GM19397 (cell line): ENCODE measurements around the gene PABPN1L.

Experiments used
- ATAC-seq: cut with Tn5 transposase; IDR thresholded peaks from one replicate; pipeline ENCODE4 v1.9.1; 2021; ENCODE audit warnings: mild to moderate bottlenecking, moderate library complexity; ENCODE audit not compliant: unreplicated experiment

The PABPN1L gene

DNA sequence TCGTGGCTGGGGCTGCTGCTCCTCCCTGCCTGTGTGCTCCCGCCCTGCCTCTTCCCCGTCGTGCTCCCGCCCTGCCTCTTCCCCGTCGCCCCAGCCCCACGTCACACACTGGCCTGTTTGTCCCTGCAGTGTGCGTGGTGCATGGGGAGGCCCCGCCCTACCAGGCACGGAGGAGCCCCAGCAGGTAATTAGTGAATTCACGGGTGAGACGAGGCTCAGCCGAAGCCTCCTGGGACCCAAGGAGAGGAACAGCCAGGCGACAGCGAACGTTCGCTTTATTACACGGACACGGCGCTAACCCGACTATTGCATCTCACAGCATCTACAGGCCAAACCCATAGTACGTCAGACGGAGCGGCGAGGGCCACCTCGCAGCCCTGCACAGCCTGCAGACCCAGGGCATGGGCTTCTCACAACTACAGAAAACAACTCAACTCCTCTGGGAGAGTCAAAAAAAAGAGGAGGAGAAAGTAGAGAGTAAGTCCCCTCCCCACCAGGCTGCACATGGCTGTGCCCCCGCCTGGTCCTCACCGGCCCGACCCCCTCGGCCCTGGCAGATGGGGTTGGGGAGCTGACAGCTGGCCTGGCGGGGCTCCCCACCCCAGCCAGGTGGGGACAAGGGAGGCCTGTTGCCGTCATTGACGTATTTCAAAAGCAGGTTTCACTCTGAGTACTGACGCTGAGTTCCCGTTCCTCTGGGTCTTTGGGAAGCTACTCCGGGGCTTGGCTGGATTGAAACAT, 4.3 kb upstream of the PABPN1L start:
- no peak for ATAC-seq

DNA sequence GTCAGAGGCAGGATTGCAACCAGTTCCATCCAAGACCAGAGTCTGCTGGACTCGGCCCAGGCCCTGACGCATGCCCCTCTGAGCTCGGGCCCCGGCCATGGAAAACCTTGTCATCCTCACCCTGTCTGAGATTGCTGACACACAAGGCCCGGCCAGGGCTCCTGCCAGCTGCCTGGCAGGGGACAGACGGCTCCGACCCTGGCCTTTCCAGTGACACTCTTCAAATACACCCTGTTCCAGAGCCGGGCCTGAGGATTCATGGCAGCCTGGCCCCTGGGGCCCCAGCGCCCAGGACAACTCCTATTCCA, 3.2 kb upstream of the PABPN1L start:
- ATAC-seq: no peak

DNA sequence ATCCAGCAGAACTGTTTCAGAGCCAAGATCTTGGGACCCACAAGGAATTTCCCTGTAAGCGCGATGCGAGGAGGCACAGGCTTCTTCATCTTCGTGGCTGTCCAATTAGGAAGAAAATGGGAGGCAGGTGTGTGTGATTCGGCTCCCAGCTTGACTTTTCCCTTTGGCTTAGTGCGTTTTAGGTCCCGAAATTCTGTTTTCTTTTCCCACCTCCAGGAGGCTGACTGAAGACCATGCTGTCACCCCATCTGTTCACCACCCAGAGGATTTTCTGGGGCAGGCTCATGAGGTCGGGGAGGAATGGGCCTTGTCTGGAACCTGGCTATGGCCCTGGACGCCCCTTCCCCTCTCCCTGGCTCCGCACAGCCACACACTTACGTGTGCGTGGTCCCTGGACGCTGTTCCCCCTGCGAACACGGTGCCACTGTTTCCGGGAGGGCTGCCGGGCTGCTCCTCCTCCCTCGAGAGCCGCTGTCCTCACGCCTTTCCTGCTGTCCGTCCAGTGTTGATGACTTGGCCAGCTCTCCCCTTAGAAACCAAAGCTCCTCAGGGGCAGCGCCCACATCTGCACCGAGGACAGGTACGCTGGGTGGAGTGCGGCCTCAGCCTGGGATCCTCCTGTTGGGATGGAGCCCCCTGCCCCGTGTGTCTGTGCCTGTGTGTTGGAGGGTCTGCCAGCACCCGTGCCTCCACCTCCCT, 2.7 kb upstream of the PABPN1L start:
- no peak for ATAC-seq

DNA sequence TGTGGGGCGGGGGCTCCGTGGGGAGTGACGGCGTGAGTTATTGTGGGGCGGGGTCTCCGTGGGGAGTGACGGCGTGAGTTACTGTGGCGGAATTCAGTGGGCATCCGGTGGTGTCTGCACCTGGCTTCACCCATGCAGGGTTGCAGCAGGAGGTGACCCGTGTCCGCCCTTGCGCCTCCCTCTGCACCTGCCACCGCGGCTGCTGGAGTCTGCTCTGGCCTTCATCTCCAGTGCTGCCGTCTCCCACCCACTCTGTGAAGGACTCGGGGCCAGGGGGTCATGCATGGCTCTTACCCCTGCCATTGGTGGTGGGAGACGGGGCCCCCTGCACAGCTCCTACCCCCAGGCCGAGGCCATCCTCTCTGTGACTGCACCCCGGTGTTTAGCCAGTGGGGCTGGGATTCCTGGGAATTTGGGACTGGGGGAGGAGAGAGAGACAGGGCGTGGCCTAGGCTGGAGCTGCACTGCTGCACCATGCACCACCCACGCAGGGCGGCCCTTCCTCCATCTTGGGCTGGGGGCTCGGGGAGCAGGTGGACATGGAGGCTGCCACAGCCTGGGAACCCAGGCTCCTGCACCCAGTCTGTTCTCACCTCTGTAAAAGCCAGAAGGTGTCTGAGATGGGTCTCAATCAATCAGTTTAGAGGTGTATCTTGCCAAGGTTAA, 1.3 kb upstream of the PABPN1L start:
- ATAC-seq: no peak

DNA sequence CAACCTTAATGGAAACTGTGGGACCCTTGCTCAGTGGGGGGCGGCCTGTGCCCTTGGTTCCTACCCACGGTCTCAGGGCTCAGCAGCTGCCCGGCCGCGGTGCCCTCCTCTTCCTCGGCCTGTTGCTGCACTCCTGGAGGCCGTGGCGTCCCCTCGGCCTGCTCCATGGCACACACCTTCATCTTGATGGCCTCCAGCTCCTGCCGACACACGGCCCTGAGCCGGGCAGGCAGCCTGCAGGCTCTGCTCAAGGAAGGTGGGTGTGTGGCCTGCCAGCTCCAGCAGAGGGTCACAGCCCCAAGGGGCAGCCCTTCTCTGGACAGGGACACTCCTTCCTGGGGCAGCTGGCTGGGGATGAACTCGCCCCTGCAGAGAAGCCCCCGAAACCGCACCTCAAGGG, 718 bp downstream of the PABPN1L start:
- no peak for ATAC-seq

DNA sequence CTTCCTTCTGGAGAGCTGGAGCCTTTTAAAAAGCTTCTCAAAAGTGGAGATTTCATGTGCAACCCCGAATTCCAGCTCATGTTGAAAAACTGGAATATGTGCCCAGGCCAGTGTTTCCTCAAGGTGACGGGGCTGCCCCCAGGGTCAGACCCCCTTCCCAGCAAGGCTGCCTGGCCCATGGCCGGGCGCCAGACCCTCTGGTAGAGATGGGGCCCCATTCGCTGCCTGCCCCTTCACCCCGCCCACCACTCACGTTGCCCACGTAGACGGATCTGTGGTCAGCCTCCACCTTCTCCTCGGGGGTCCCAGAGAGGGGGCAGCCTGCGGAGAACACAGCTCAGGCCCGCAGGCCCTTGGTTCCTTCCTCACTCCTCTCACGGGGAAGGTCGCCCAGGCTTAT, 1.1 kb downstream of the PABPN1L start:
- no peak for ATAC-seq

DNA sequence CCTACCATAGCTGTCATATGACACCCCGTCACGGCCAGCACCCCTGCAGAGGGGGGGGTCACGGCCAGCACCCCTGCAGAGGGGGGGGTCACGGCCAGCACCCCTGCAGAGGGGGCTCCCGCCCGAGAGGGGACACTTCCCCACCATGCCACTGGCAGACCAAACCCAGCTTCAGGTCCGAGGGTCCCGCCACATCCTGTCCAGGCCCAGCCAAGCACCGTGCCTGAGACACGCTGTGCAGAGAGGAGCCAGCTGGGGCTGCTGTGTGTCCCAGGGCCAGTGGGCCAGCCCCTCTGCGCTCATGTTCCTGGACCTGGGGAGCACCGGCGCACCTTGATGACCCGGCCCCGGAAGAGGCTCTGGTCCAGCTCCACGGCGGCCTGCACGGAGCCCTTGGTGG, 1.9 kb downstream of the PABPN1L start:
- ATAC-seq: no peak

DNA sequence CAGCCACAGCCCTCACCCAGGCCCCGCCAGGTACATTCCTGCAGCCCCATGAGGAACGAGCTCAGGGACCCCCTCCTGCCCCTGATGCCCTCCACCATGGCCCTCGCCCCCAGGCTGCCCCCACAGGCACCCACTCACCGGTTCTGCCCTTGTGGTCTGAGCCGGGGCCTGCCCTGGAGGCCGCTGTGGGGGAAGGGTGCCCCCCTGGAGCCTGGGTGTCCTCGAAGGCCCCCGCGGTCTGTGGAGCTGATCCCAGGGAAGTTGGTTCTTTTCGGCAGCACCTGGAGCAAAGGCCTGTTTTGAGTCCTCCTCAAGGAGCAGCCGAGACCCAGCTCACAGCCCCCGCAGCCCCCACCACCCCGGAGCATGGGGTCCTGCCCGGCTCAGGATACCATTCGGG, 2.4 kb downstream of the PABPN1L start:
- no peak for ATAC-seq

DNA sequence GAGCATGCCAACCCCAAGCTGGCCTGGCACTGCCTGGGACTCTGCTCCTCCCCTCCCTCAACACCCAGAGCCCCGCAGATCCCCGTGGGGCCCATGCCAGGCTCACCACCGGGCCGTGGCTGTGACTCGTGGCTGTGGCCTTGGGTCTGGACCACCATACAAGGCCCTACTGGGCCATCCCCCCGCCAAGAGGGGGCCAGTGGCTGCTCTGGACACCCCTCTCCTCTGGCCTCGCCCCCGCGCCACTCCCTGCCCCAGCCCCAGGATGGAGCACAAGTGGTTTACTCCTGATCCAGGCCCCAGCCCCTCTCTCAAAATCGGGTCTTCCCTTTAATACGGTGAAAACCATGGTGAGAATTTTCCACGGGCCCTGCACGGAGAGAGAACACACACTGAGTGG, 3.0 kb downstream of the PABPN1L start:
- ATAC-seq: no peak

DNA sequence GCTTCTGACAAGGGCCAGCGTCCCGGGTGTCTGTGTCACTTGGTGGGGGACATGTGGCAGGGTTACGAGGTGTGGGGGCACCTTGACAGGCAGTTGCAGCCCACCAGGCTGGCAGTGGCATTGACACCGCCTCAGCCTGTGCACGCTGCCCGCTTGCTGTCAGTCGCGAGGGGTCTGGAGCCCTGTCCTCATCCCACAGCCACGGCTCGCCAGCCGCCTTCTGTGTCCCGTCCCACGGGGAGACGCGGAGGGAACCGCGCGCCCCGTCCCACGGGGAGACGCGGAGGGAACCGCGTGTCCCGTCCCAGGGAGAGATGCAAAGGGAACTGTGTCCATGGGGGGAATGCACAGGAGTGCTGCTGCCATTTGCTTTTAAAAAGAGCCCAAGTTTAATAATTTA, 3.5 kb downstream of the PABPN1L start:
- no peak for ATAC-seq

DNA sequence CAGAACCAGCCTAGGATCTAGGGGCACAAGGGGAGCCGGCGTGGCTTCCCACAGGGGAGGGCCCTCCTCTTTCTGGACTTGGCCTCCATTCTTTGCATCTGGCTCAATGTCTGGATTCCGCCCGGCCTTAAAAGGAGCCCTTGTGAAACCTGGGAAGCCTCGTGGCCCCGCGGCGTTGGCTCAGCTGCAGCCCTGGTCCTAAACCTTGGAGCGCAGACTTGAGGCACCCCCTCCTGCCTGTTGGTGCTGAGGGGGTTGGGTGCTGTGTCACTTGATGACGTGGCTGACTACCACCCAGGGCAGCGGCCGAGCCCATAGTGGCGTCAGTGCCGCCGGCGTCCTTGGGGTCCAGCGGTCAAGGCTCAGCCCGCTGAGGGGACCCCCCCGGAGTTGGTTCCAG, 5.1 kb downstream of the PABPN1L start:
- no peak for ATAC-seq

DNA sequence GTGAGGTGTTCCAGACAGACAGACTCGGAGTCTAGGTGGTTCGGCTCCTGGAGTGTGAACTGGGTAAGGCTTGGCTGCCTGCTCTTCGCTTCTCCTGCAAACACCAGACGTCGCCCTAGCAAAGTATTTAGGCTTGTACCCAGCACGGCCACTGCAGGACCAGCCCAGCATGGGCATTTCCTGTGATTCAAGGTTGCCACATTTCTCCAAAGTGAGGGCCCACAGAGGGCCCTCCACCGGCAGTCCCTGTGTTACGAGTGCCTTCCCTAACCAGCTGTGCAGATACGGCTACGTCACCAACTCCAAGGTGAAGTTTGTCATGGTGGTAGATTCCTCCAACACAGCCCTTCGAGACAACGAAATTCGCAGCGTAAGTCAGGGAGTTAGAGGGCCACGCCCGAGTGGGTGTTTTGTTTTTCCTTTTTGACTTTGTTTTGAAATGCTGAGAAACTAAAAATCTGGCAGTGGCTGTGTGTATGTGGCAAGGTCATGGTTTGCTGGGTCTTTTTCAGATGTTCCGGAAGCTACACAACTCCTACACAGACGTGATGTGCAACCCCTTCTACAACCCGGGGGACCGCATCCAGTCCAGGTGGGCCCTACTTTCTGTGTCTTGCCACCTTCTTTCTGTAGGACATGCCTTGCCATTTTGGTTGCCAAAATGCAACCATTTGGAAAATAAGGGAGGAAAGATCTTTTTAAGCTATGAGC, 6.9 kb downstream of the PABPN1L start:
- no peak for ATAC-seq

DNA sequence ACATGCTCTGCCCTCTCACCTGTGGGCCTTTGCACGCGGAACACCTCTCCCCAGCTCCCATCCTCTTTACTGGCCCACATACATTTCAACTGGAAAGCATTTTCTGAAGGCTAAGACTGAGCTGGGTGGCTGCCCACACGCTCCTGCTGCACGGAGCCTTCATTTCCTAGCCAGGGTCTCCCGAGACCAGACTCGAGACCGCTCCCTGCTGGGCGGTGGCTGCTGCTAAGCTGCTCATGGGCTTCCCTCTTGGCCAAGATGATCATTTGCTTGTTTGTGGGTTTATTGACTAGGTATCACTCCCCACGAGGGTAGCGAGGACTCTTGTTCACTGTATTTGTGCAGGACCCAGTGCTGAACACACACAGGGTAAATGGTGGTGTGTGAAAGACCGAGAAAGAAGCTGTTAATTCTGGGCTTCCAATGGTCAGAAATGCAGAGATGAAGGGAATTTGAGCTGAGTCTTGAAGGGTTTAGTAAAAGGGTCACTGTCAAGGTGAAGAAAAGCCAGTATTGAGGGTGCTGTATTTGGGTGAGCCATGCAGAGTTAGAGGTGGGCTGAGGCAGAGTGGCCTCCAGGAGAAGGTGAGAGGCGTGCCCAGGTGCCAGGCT, 8.6 kb downstream of the PABPN1L start:
- ATAC-seq: peak; percentile 40

DNA sequence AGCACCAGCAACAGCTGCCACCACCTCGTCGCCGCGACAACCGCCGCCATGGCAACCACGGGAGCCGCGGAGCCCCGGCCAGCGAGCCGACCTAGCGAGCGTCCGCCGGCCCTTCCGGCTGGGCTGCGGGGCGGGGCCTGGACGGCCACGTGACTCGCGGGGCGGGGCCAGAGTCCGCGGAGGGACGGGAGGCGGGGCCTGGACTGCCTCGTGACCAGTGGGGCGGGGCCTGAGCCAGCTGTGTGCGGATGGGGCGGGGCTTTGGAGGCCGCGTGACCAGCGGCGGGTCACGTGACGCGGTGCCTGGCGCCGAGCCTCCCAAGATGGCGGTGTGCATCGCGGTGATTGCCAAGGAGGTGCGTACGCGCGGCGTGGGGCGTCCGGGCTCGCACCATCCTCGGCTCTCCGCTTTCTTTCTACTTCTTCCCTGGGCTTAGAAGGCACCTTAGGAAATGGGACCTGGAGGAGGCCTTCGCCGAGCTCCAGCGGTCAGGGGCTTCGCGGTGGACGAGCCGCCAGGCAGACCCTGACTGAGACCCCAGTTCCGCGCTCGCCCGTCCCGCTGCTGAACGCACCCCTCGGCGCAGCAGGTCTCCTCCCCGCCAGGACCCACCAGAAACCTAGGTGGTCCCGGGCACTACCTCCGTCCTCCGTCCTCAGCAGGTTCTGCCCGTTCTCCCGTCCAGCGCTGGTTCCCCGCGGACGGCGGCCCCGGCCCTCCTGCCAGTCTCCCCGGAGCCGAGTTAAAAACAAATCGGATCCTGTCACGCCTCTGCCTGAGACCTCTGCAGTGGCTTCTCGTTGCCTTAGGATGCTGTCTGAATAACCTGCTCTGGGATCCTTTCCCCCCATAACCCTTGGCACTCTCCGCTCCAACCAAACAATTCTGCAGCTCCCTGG, 9.4 kb downstream of the PABPN1L start, which contains the start of the genes GALNS and TRAPPC2L:
Gene GALNS (minus strand): TSS at position 120 of the 900 bp plus-strand sequence. CDS start 70 bp downstream, at position 50.
Gene TRAPPC2L (plus strand): TSS at position 300 of the 900 bp plus-strand sequence. CDS start 24 bp downstream, at position 324.
- ATAC-seq: peak; percentile 84

DNA sequence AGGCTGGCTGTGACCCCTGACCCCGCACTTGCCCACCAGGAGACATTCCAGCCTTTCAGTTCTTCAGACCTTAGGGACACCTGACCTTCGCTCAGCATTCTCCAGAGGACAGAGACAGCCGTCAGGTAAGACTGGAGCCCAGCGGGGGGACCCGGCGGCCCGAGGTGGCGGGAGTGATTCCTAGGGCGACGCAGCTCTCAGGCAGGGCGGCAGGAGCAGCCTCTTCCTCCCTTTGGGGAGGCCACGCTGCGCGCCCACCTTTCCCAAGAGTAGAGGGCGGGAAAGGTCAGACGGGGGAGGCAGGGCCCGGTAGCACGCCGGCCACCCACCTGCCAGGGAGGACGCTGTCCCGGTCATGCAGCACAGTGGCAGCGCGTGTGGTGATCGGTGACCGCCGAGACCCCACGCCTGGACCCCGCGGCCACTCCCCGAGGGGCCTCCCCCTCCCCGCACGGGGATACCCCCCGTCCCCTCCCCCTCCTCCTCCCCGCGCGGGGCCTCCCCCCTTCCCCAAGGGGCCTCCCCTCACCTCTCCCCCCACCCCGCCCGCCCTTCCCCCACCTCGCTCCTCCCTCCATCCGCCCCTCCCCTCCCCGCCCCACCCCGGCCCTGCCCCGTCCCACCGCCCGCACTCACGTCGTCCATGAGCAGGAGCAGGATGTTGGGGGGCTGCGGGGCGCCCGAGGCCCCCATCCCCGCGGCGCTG, 10.2 kb downstream of the PABPN1L start:
- no peak for ATAC-seq

DNA sequence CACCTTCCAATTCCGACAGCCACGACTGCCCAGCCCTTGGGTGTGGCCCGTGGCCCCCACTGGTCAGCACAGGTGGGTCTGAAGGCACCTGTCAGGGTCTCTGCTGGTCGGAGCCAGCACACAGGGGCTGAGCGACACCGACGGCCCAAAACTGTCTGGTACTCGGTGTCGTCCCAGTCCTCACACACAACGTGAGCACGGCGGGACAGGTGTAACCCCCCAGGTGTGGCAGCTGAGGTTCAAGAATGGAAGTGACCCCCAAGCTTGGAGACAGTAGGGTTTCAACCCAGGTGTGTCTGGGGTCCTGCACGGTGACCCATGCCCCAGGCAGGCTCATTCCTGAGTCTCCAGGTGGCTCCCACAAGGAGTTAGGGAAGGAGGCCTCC, 10.7 kb downstream of the PABPN1L start:
- ATAC-seq: no peak

DNA sequence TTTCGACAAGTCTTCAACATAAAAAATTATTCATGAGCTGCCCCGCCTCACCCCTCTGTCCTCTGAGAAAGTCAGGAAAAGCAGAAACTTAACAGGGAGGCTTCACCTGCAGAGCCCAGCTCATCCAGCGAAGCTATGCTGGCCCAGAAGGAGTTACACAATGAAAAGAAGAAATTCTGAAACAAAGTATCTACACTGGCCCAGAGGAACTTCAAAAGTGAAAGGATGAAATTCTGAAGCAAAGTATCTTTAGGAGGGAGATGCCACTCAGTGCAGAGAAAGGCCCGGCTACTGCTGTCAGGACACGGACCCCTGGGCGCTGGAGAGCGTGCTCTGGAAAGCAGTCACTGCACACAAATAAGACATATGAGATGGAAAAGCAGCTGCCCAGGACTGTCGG, 11.3 kb downstream of the PABPN1L start:
- ATAC-seq: no peak

DNA sequence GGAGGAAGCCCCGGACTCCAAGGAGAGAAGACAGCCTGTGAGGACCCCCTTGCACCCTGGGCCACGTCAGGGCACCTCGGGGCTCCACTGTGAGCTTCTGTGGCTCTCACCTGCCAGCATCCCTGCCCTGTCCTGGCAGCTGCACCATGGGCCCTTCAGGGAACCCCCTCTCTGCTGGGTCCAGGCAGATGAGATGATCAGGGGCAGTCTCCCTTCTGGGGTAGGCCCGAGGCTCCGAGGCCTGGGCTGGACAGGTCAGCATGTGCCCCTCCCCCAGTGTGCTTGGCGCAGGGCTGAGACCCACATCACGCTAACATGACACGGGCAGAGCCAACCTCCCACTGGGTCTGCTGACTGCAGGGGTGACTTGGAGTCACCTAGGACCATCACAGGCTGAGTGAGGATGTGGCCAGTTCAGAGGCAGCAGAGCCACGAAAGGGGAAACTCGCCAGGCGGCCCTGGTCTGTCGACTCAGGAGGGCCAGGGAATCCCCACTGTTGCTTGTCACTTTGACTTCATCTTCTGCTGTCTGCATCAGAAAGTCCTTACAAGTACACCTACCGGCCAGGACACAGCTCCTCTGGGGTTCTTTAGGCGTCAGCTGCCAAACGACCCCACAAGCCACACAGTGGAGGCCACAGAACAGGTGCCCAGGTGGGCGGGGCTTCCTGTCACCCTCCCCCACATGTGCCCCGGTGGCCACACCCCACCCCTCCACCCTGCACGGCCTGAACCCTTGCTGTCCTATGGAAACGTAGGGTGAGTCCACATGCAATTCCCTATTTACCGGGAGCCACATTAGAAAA, 12.0 kb downstream of the PABPN1L start:
- ATAC-seq: no peak
